ENCODE results near the gene HSP90B1. TPM values are rescaled to one million over a fixed set of nuclear protein-coding genes. Genes with fewer than 3 reads are reported as not detected.

The HSP90B1 gene
- total RNA-seq, 1 donor from 2014 or later = 427 TPM

DNA sequence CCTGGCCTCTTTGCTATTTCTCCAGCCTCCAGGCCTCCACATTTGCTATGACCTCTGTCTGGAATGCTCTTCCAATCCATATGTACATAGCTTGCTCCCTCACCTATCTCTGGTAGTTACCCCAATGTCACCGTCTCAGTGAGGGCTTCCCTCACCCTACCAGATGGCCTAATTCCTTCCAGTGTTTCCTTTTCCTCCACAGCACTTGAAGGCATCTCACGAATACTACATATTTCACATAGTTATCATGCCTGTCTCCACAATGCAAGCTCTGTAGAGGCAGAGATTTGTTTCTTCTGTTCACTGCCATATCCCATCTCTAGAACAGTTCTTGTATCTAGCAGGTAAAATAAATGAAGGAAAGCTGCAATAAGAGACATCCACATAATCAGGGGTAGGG is 21.3 kb upstream of the HSP90B1 start:
- intact Hi-C loops (cut with micrococcal nuclease) = no loop called here
- Mint-ChIP-seq H3K27me3 (ENCODE audit: insufficient read depth) (peaks cover 4% of the 10 kb centered on the region), H3K4me3 (no peak overlapping the region), H3K4me1 (ENCODE audit: low read depth) (peaks cover 15% of the 10 kb centered on the region), H3K36me3 (ENCODE audit: low read depth) (no peaks in the 10 kb centered on the region), H3K27ac (no peak overlapping the region), H3K9me3 (no peaks in the 10 kb centered on the region)
- DNase-seq (ENCODE audit: low spot score) = no peak

DNA sequence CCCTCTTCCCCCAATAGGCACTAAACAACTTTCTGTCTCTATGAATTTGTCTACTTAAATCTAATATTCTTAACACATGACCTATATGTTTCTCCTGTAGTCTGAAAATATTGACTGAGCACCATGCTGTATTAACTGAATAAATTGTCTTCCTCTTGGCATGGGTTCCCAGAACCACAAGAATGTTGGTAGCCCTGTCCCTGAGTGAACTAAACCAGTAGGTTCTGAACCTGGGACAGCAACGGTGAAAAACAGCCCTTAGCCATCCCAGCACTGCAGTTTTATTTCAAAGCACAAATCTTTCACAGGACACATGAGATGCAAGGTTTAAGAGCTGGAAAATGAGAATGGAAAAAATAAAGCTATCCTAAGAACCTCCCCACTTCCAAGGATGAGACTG is 20.4 kb upstream of the HSP90B1 start:
- H3K4me3 Mint-ChIP-seq = no peak overlapping the region
- H3K9me3 Mint-ChIP-seq = no peaks in the 10 kb centered on the region
- intact Hi-C loops (cut with micrococcal nuclease) = no loop called here
- peaks cover 15% of the 10 kb centered on the region for H3K4me1 Mint-ChIP-seq (ENCODE audit: low read depth)
- no peak for DNase-seq (ENCODE audit: low spot score)
- H3K27ac Mint-ChIP-seq = no peak overlapping the region
- peaks cover 4% of the 10 kb centered on the region for H3K27me3 Mint-ChIP-seq (ENCODE audit: insufficient read depth)
- no peaks in the 10 kb centered on the region for H3K36me3 Mint-ChIP-seq (ENCODE audit: low read depth)

DNA sequence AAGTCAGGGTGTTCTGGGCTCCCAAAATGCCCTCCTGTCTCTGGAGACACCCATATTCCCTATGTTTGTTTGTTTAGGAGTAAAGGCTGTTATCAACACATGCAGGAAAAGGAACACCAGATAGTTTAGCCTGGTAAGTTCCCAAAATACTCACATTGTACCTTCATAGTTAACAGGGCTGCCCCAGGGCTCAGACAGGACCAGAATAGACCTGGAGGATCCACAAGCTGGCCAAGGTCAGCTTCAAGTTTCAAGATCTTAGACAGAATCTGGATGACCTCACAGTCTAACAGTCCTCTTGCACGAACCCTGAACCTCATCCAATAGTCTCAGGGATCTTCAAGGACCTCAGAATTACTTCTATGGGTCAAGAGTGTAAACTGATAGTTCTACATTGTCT is 18.1 kb upstream of the HSP90B1 start:
- Mint-ChIP-seq H3K27me3 (ENCODE audit: insufficient read depth) (peaks cover 4% of the 10 kb centered on the region), H3K27ac (no peak overlapping the region), H3K4me3 (no peak overlapping the region), H3K9me3 (no peaks in the 10 kb centered on the region), H3K36me3 (ENCODE audit: low read depth) (no peaks in the 10 kb centered on the region), H3K4me1 (ENCODE audit: low read depth) (peaks cover 9% of the 10 kb centered on the region)
- intact Hi-C loops (cut with micrococcal nuclease) = no loop called here
- no peak for DNase-seq (ENCODE audit: low spot score)

DNA sequence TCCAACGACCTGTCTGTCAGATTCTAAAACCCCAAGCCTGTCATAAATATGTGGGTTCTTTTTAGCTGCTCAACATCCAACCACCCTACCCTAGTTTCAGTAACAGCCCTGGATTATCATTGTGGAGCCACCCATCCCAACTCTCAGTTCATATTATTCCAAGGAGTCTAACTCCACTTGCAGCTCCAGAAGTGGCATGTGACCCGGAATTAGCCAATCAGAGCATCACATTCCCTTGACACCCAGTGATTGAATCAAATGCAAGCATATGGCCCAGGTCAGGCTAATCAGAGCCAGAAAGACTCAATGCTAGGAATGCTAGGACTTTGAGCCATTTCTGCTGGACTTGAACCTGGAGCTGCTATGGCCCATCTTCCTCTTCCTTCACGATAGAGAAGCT is 17.1 kb upstream of the HSP90B1 start:
- intact Hi-C loops (cut with micrococcal nuclease) = no loop called here
- peaks cover 2% of the 10 kb centered on the region for H3K36me3 Mint-ChIP-seq (ENCODE audit: low read depth)
- no peak overlapping the region for H3K4me3 Mint-ChIP-seq
- no peak overlapping the region for H3K27ac Mint-ChIP-seq
- peaks cover 4% of the 10 kb centered on the region for H3K4me1 Mint-ChIP-seq (ENCODE audit: low read depth)
- no peak for DNase-seq (ENCODE audit: low spot score)
- H3K27me3 Mint-ChIP-seq (ENCODE audit: insufficient read depth) = peaks cover 4% of the 10 kb centered on the region
- peaks cover 5% of the 10 kb centered on the region for H3K9me3 Mint-ChIP-seq

DNA sequence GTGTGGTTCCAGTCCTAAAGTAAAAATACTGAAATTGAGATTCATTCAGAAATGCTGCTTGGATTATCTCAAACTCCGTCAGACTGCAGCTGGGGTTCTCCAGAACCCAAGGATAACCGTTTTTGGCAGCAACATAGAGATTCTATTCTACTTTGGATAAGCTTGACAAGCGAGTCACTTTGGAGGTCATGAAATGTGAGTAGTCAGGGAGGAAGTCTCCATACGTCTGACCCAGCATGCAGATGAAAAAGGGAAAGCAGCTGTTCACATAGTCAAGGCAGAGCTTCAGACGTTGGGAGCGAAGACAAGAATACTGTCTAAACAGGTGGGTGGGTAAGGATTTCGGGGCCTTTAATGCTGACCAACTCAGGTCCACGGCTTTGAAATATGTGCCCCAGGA is 14.9 kb upstream of the HSP90B1 start:
- peaks cover 2% of the 10 kb centered on the region for H3K36me3 Mint-ChIP-seq (ENCODE audit: low read depth)
- no peaks in the 10 kb centered on the region for H3K4me1 Mint-ChIP-seq (ENCODE audit: low read depth)
- peaks cover 5% of the 10 kb centered on the region for H3K9me3 Mint-ChIP-seq
- H3K27me3 Mint-ChIP-seq (ENCODE audit: insufficient read depth) = peaks cover 6% of the 10 kb centered on the region
- no peak overlapping the region for H3K4me3 Mint-ChIP-seq
- intact Hi-C loops (cut with micrococcal nuclease) = no loop called here
- no peak overlapping the region for H3K27ac Mint-ChIP-seq
- no peak for DNase-seq (ENCODE audit: low spot score)

DNA sequence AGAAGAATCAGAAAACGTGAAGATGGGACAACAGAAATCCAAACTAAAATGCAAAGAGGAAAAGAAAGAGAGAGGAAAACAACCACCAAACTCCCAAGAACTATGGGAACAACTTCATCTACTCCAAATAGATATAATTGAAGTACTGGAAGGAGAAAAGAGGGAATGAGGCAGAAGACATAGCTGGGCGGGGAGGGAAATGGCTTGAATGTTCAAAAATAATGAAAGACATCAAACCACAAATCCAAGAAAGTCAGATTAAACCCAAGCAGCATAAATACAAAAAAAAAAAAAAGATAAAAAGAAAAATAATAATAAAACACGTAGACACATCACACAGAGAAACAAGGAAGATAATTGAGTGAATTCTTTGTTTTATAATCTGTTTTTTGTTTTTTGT is 12.3 kb upstream of the HSP90B1 start:
- intact Hi-C loops (cut with micrococcal nuclease) = no loop called here
- H3K4me1 Mint-ChIP-seq (ENCODE audit: low read depth) = no peaks in the 10 kb centered on the region
- H3K9me3 Mint-ChIP-seq = peaks cover 5% of the 10 kb centered on the region
- H3K4me3 Mint-ChIP-seq = no peak overlapping the region
- peaks cover 6% of the 10 kb centered on the region for H3K27me3 Mint-ChIP-seq (ENCODE audit: insufficient read depth)
- no peak overlapping the region for H3K27ac Mint-ChIP-seq
- H3K36me3 Mint-ChIP-seq (ENCODE audit: low read depth) = peaks cover 2% of the 10 kb centered on the region
- DNase-seq (ENCODE audit: low spot score) = no peak

DNA sequence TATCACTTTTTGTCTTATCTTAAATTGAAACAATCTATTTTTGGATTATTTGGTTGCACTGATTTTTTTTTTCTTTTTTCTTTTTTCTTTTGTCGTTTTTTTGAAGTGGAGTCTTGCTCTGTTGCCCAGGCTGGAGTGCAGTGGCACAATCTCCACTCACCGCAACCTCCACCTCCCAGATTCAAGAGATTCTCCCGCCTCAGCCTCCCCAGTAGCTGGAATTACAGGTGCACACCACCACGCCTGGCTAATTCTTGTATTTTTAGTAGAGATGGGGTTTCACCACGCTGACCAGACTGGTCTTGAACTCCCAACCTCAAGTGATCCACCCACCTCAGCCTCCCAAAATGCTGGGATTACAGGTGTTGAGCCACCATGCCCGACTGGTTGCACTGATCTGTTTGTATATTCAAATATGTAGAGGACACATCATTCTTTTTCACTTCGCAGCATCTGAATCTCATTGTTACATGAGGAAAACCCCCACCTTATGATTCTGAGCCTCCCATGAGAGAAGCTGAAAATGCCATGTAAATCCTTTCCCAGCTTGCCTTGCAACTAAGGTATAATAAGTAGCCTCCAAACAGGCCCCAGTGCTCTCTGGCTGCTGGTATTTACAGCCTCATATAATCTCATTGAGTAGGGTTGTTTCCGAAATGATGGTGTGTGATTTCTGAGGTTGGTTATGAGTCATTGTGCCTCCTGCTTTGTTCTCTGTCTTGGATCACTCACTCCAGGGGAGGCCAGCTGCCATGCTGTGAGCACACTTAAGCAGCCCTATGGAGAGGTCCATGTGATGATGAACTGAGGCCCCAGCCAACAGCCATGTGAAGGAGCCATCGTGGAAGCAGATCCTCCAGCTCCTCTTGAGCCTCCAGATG is 5.2 kb upstream of the HSP90B1 start:
- Mint-ChIP-seq H3K4me3 (peak overlapping the region; percentile 70), H3K27me3 (ENCODE audit: insufficient read depth) (peaks cover 2% of the 10 kb centered on the region), H3K27ac (peak overlapping the region; percentile 81), H3K36me3 (ENCODE audit: low read depth) (peaks cover 6% of the 10 kb centered on the region), H3K4me1 (ENCODE audit: low read depth) (peaks cover 50% of the 10 kb centered on the region), H3K9me3 (peaks cover 4% of the 10 kb centered on the region)
- peak; percentile 51 for DNase-seq (ENCODE audit: low spot score)
- intact Hi-C loops (cut with micrococcal nuclease) = loop anchor here (1.0 to 10.0 kb wide), 8 partner anchors 41 to 1407 kb away; partner anchors contain the start of genes C12orf75, EID3 and NT5DC3

DNA sequence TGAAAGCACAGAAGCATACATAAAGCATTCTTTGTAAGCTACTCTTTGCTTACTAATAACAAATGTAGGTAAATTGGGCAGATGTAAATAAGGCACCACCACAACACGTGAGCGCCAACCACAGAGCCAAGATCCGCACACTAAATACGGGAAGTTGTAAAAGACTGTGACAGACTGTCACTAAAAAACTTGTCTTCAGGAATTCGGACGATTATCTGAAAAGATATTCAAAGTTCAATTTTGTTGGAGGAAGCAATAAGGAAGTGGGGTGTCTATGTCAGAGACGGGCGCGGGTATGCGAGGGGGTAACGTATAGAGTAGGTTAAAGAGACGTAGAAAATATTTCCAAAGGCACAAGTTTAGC is 1.5 kb upstream of the HSP90B1 start:
- Mint-ChIP-seq H3K9me3 (peaks cover 4% of the 10 kb centered on the region), H3K4me3 (peak overlapping the region; percentile 91), H3K27ac (peak overlapping the region; percentile 99), H3K36me3 (ENCODE audit: low read depth) (peaks cover 26% of the 10 kb centered on the region), H3K4me1 (ENCODE audit: low read depth) (peaks cover 75% of the 10 kb centered on the region), H3K27me3 (ENCODE audit: insufficient read depth) (peaks cover 7% of the 10 kb centered on the region)
- intact Hi-C loops (cut with micrococcal nuclease) = loop anchor here (1.0 to 10.0 kb wide), 7 partner anchors 156 to 1866 kb away; partner anchors contain the start of genes C12orf75 and EID3
- peak; percentile 60 for DNase-seq (ENCODE audit: low spot score)

DNA sequence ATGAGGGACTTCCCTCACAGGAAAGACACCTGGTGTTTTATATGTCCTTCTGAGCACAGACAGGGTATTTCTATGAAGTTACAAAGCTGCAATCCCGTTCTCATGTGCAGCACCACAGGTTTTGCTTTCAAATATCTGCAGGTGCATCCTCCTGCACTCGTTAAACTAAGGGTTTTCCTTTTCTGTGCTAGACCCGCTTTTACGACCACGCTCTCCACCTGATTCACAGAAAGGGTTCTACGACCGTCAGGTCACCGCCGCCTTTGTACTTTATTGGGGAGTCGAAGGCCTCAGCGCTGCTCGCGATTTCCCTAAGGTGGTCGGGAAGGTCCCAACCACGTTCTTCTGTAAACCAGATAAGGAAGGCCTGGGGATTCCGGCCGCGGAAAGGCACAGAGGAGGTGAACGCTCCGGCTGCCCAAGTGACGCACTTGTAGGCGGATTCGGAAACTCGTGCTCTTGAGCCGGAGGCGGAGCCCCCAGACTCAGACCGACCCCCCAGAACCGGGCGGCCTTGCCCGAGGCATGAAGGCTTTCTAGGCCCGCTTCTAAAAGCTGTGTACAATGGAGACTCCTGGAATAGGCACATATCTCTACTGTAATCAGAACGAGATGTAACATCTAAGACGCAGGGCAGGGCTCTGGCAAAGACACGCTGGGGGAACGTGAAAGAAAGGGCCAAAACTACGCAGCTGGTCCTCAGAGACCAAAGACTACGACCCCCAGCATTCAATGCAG is 995 bp upstream of the HSP90B1 start:
- peaks cover 75% of the 10 kb centered on the region for H3K4me1 Mint-ChIP-seq (ENCODE audit: low read depth)
- H3K27ac Mint-ChIP-seq = peak overlapping the region; percentile 99
- H3K27me3 Mint-ChIP-seq (ENCODE audit: insufficient read depth) = peaks cover 7% of the 10 kb centered on the region
- H3K4me3 Mint-ChIP-seq = peak overlapping the region; percentile 91
- intact Hi-C loops (cut with micrococcal nuclease) = loop anchor here (1.0 to 10.0 kb wide), 7 partner anchors 155 to 1866 kb away; partner anchors contain the start of genes C12orf75 and EID3
- DNase-seq (ENCODE audit: low spot score) = peak; percentile 75
- H3K36me3 Mint-ChIP-seq (ENCODE audit: low read depth) = peaks cover 31% of the 10 kb centered on the region
- H3K9me3 Mint-ChIP-seq = peaks cover 4% of the 10 kb centered on the region

DNA sequence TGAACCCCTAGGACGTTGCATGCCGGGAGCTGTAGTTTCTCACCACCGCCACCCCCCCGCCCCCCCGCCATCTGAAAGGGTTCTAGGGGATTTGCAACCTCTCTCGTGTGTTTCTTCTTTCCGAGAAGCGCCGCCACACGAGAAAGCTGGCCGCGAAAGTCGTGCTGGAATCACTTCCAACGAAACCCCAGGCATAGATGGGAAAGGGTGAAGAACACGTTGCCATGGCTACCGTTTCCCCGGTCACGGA is 501 bp upstream of the HSP90B1 start:
- peak overlapping the region; percentile 91 for H3K4me3 Mint-ChIP-seq
- intact Hi-C loops (cut with micrococcal nuclease) = loop anchor here (1.0 to 10.0 kb wide), 15 partner anchors 23 to 1867 kb away; partner anchors contain the start of genes C12orf75, EID3, HCFC2 and NFYB
- H3K4me1 Mint-ChIP-seq (ENCODE audit: low read depth) = peaks cover 73% of the 10 kb centered on the region
- H3K27me3 Mint-ChIP-seq (ENCODE audit: insufficient read depth) = peaks cover 7% of the 10 kb centered on the region
- peaks cover 3% of the 10 kb centered on the region for H3K9me3 Mint-ChIP-seq
- H3K27ac Mint-ChIP-seq = peak overlapping the region; percentile 99
- DNase-seq (ENCODE audit: low spot score) = no peak
- peaks cover 35% of the 10 kb centered on the region for H3K36me3 Mint-ChIP-seq (ENCODE audit: low read depth)

DNA sequence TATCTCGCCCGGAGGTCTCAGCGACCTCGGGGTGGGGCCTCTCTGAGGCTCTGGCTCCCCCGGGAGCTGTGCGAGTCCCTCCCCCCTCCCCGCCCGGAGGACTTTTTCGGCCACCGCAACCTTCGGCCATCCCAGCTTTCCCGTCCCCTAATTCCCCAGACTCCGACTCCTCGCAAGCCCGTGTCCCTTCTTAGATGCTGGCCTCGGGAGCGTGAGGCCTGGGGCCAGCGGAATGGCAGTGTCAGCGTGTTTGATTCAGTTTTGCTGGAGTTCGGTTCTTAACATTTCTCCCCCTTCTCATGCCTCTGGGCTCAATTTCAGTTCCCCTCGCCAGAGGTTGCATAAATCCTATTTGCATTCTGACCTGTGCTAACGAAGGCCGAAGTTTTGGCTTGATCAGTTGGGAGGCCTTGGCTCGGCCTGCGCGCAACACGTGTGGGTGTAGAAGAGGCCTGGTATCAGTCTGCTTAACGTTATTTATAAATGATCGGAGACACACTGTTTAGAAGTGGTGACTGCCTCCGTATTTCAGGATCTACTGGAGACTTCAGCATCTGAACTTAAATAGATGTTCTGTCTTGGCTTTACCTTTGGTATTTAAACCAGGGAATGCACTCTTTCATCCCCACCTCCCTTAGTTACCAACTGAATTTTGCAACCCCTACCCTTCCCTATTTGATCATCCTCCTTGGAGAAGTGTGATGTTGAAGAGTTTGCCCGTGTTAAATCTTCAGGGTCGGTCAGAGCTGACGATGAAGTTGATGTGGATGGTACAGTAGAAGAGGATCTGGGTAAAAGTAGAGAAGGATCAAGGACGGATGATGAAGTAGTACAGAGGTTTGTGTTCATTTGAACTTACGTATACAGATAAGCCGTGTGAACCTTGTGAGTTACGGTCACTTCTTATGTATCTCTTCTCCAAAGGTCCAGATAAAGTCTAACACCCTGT is 851 bp downstream of the HSP90B1 start:
- Mint-ChIP-seq H3K36me3 (ENCODE audit: low read depth) (peaks cover 44% of the 10 kb centered on the region), H3K27ac (peak overlapping the region; percentile 99), H3K4me1 (ENCODE audit: low read depth) (peaks cover 77% of the 10 kb centered on the region), H3K9me3 (no peaks in the 10 kb centered on the region), H3K27me3 (ENCODE audit: insufficient read depth) (peaks cover 6% of the 10 kb centered on the region), H3K4me3 (peak overlapping the region; percentile 91)
- intact Hi-C loops (cut with micrococcal nuclease) = loop anchor here (1.0 to 5.0 kb wide), 10 partner anchors 9 to 1176 kb away; partner anchors contain the start of genes HCFC2, NFYB, TDG and WASHC4
- no peak for DNase-seq (ENCODE audit: low spot score)

DNA sequence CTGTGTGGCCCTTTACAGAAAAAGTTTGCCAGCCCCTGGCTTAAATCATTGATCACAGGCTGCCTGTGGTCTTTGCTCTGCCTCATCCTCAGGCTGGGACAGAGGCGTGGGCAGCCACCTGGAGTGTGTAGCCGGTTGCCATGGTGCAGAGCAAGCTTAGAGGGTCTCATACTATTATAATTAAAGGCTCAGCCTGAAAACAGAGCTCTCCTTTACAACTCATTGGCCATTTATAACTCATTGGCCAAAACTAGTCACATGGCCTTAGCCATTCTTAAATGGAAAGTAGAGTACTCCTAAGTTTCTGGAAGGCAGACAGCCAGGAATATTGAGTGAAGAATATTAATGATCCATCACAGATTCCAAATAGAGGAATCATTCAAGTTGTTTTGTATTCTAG is 3.0 kb downstream of the HSP90B1 start:
- Mint-ChIP-seq H3K36me3 (ENCODE audit: low read depth) (peaks cover 50% of the 10 kb centered on the region), H3K4me1 (ENCODE audit: low read depth) (peaks cover 65% of the 10 kb centered on the region), H3K4me3 (peak overlapping the region; percentile 38), H3K9me3 (no peaks in the 10 kb centered on the region), H3K27ac (no peak overlapping the region), H3K27me3 (ENCODE audit: insufficient read depth) (peaks cover 6% of the 10 kb centered on the region)
- intact Hi-C loops (cut with micrococcal nuclease) = loop anchor here (5.0 kb wide), 1 partner anchor 174 kb away; no protein-coding TSS in a partner anchor
- no peak for DNase-seq (ENCODE audit: low spot score)

Data from activated T-helper 1 cell treated with anti-CD3 and anti-CD28 coated beads, Interleukin-12 subunit alpha, Interleukin-12 subunit beta, Interleukin-2, Interleukin-4 antibody, amounts not matched to agents 30 ng/mL and 10 ng/mL and 1 ng/mL, durations not matched to agents 14 hours and 24 hours and 36 hours (primary cell).